Adrenal gland (tissue), 5 donors: ENCODE measurements around the gene CTBP2.

ENCODE experiments used
- POLR2A ChIP-seq, 2 donors: fragments of 450-650 bp; IDR thresholded peaks; one replicate each; pipeline ENCODE4 v1.6.1; 2017; ENCODE audit warnings: antibody characterized with exemption in 2 of 2, mild to moderate bottlenecking in 2 of 2, moderate library complexity in 1 of 2
- TF ChIP-seq, protein P1 (sequence below), 6 experiments: fragments of 450-650 bp in 4 of 6; fragments of 200-600 bp in 2 of 6; sonication (generic) in 1 of 6; IDR thresholded peaks; 1 replicate in 5 of 6; 2 replicates in 1 of 6; pipeline versions ENCODE4 v1.5.1 to v1.8.0; 2016 to 2021; ENCODE audit warnings: antibody characterized with exemption in 6 of 6, mild to moderate bottlenecking in 2 of 6, moderate library complexity in 1 of 6
- donor health status: DM: no; HTN: no; CAD: no.

DNA sequence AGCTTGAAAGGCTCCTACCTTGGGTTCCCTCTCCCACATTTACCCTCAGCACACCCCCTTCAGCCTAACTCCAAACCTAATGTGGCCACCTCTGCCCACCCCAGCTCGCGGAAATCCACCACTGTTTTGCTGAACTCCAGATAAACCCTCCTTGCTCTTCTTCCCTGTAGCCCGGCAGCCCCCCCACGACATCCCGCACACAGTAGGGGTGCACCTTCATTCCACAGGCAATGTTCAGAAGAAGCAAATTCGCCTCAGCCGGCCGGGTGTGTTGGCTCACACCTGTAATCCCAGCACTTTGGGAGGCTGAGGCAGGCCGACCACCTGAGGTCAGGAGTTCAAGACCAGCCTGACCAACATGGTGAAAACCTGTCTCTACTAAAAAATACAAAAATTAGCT, 17.4 kb downstream of the CTBP2 start:
- TF ChIP-seq, protein P1, sequence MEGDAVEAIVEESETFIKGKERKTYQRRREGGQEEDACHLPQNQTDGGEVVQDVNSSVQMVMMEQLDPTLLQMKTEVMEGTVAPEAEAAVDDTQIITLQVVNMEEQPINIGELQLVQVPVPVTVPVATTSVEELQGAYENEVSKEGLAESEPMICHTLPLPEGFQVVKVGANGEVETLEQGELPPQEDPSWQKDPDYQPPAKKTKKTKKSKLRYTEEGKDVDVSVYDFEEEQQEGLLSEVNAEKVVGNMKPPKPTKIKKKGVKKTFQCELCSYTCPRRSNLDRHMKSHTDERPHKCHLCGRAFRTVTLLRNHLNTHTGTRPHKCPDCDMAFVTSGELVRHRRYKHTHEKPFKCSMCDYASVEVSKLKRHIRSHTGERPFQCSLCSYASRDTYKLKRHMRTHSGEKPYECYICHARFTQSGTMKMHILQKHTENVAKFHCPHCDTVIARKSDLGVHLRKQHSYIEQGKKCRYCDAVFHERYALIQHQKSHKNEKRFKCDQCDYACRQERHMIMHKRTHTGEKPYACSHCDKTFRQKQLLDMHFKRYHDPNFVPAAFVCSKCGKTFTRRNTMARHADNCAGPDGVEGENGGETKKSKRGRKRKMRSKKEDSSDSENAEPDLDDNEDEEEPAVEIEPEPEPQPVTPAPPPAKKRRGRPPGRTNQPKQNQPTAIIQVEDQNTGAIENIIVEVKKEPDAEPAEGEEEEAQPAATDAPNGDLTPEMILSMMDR (IDR thresholded peaks at IDR 0.05), result no peak
- TF ChIP-seq POLR2A (IDR thresholded peaks at IDR 0.05), result no peak
